Stimulated activated effector memory CD8-positive, alpha-beta T cell treated with anti-CD3 and anti-CD28 coated beads, Interleukin-12 subunit alpha, Interleukin-12 subunit beta, amount 100 ng/mL, for 72 hours (primary cell): ENCODE measurements around the gene FAR1.

ENCODE experiments used
- ATAC-seq: fragments of 150-1000 bp; cut with Tn5 transposase; 2 replicates; pipeline ENCODE4 v1.10.0; 2021
- DNase-seq, 2 donors: peaks; one replicate each; pipeline ENCODE4 v3.0.0; 2021 to 2022; ENCODE audit warnings: low spot score in 2 of 2
- H3K27ac Mint-ChIP-seq: one replicate; pipeline ENCODE4 v1.8.0; 2022; ENCODE audit warnings: mild to moderate bottlenecking, mixed read lengths
- H3K36me3 Mint-ChIP-seq: one replicate; pipeline ENCODE4 v1.8.0; 2022; ENCODE audit warnings: mild to moderate bottlenecking, mixed read lengths
- H3K4me1 Mint-ChIP-seq: one replicate; pipeline ENCODE4 v1.8.0; 2022; ENCODE audit warnings: mixed read lengths
- H3K4me3 Mint-ChIP-seq: one replicate; pipeline ENCODE4 v1.8.0; 2022; ENCODE audit warnings: mild to moderate bottlenecking, mixed read lengths
- H3K9me3 Mint-ChIP-seq: one replicate; pipeline ENCODE4 v1.8.0; 2022; ENCODE audit warnings: mixed read lengths

FAR1 gene

DNA sequence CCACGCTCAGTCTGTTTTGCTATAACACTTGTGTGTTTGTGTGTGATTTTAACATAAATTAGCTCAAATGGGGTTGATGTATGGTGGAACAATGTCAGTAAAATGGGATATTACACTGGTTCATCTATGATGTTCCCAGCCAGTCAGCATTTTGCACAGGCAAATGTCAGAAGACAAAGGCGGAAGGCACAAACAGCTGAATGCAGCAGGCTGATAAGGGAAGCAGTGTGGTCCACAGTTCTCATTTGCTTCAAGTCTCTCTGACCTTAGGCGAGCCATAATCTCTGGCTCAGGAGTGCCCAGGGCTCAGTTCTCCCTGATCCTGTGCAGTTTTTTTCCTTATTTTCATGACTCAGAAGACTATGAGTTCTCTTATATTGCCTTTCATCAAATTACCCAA, 102.7 kb downstream of the FAR1 start:
- DNase-seq: no peak
- H3K4me1 Mint-ChIP-seq: no peaks in the 10 kb centered on the region
- no peaks in the 10 kb centered on the region for H3K36me3 Mint-ChIP-seq
- no peaks in the 10 kb centered on the region for H3K9me3 Mint-ChIP-seq
- no peak overlapping the region for H3K4me3 Mint-ChIP-seq
- ATAC-seq: no peak
- no peak overlapping the region for H3K27ac Mint-ChIP-seq

DNA sequence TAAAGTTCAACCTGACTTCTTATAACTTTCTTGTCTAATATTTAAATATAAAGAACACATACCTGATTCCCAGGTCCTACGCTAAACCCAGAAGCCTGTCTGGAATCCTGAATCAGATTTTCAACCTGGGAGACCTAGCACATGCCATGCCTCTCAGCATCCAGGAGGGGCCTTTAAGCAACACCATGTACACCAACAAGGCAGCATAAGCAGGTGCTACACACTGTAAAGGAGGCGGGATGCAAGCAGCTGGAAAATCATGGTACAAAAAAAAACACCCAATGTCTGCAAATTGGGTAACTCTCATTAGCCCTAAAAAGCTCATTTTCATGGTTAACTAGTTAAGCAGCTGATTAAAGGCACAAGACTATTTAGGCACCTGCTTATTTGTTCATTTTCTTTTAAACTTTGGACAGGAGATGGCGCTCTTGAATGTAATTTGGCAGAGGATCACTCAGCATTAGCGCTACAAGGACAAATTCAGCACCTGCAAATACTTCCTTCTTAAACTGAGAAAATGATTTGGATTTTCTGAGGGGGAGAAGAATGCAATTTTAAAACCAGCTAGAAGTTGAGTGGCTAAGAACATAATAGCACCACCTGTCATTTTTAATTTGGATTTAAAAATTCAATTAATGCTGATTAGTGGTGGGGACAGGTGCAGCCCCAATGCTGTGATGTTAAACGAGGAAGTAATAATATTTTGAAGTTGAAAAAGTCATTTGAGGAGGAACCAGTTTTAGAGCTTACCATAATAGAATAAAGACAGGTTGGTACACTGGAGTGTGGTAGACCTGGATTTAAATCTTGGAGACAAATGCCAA, 104.0 kb downstream of the FAR1 start:
- ATAC-seq: peak; percentile 55
- Mint-ChIP-seq H3K9me3 (no peaks in the 10 kb centered on the region), H3K4me1 (no peaks in the 10 kb centered on the region), H3K27ac (no peak overlapping the region), H3K4me3 (no peak overlapping the region), H3K36me3 (no peaks in the 10 kb centered on the region)
- DNase-seq: no peak

DNA sequence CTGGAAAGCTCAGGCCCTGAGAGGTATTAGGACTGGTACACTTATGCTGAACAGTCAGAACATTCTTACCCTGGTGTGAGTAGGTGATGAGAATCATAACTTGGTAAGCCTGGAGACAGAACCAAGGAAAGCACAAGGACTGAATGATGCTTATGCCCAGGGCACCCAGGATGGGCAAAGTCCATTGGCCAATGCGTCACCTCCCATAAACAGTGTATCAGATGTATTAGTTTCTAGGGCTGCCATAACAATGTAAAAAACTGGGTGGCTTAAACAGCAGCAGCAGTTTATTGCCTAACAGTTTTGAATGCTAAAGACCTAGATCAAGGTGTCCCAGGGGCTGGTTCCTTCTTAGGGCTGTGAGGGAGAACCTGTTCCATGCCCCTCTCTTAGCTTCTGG, 107.0 kb downstream of the FAR1 start:
- Mint-ChIP-seq H3K36me3 (no peaks in the 10 kb centered on the region), H3K4me1 (no peaks in the 10 kb centered on the region), H3K27ac (no peak overlapping the region), H3K9me3 (no peaks in the 10 kb centered on the region), H3K4me3 (no peak overlapping the region)
- no peak for DNase-seq
- ATAC-seq: no peak

- Mint-ChIP-seq H3K9me3 (no peaks in the 10 kb centered on the region), H3K4me1 (no peaks in the 10 kb centered on the region), H3K27ac (no peak overlapping the region), H3K4me3 (no peak overlapping the region), H3K36me3 (no peaks in the 10 kb centered on the region)
- no peak for DNase-seq
- ATAC-seq: peak; percentile 34
Measured at GRCh38 chr11:13776134-13776815, 107.8 kb downstream of the FAR1 start.

GRCh38 chr11:13777341-13777985, 109.0 kb downstream of the FAR1 start:
- no peak for DNase-seq
- Mint-ChIP-seq H3K4me3 (no peak overlapping the region), H3K27ac (no peak overlapping the region), H3K36me3 (no peaks in the 10 kb centered on the region), H3K9me3 (no peaks in the 10 kb centered on the region), H3K4me1 (no peaks in the 10 kb centered on the region)
- ATAC-seq: no peak

DNA sequence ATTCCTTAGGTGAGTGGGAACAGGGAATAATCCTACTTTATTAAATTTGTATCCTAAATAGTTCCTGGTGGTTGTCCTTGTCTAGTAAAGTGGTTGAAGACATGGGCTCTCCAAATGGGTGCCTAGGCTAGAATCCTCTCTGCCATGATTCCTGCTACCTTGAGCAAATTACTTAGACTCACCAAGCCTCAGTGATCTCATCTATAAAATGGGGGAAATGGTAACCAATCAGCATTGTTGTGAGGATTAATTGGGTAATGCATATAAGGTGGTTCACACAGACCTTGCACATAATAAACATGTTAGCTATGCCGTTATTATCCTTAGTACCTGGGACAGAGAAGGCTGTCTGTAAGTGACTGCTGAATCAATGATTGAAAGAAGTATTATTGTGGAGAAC, 109.9 kb downstream of the FAR1 start:
- Mint-ChIP-seq H3K4me1 (no peaks in the 10 kb centered on the region), H3K4me3 (no peak overlapping the region), H3K27ac (no peak overlapping the region), H3K36me3 (no peaks in the 10 kb centered on the region), H3K9me3 (no peaks in the 10 kb centered on the region)
- no peak for DNase-seq
- no peak for ATAC-seq

- no peak overlapping the region for H3K4me3 Mint-ChIP-seq
- DNase-seq: no peak
- no peaks in the 10 kb centered on the region for H3K36me3 Mint-ChIP-seq
- no peaks in the 10 kb centered on the region for H3K9me3 Mint-ChIP-seq
- H3K27ac Mint-ChIP-seq: no peak overlapping the region
- no peak for ATAC-seq
- no peaks in the 10 kb centered on the region for H3K4me1 Mint-ChIP-seq
Measured at GRCh38 chr11:13781153-13781552, 112.7 kb downstream of the FAR1 start.
